Loucy (cell line): Measurements from ENCODE around the gene TMEM30B.

ENCODE experiments used
- H2AFZ ChIP-seq: fragments of 200-600 bp; sonication (generic); 2 replicates; pipeline ENCODE4 v1.6.0; 2016; ENCODE audit warnings: antibody characterized with exemption, mild to moderate bottlenecking, low read length, moderate library complexity
- H3F3A ChIP-seq: fragments of 200-600 bp; 2 replicates; pipeline ENCODE4 v1.6.0; 2016; ENCODE audit warnings: antibody characterized with exemption, low read depth, mild to moderate bottlenecking
- H3K27me3 ChIP-seq: fragments of 200-600 bp; sonication (generic); 2 replicates; pipeline ENCODE4 v1.6.1; 2014; ENCODE audit warnings: low read length, mild to moderate bottlenecking; ENCODE audit not compliant: insufficient read depth, poor library complexity, severe bottlenecking
- H3K36me3 ChIP-seq: fragments of 200-600 bp; sonication (generic); 2 replicates; pipeline ENCODE4 v1.6.1; 2016; ENCODE audit warnings: low read length; ENCODE audit not compliant: insufficient read depth
- H3K4me1 ChIP-seq: fragments of 200-600 bp; sonication (generic); 2 replicates; pipeline ENCODE4 v1.5.1; 2014; ENCODE audit warnings: low read length, mild to moderate bottlenecking; ENCODE audit not compliant: insufficient read depth, poor library complexity, severe bottlenecking
- H3K4me2 ChIP-seq: fragments of 200-600 bp; sonication (generic); 2 replicates; pipeline ENCODE4 v1.6.0; 2014; ENCODE audit warnings: antibody characterized with exemption, low read length, low read depth, mild to moderate bottlenecking; ENCODE audit not compliant: poor library complexity, severe bottlenecking
- H3K4me3 ChIP-seq: fragments of 200-600 bp; sonication (generic); 2 replicates; pipeline ENCODE4 v1.5.1; 2014; ENCODE audit warnings: low read length, mild to moderate bottlenecking, mixed read lengths; ENCODE audit not compliant: poor library complexity, severe bottlenecking
- H3K79me2 ChIP-seq: fragments of 200-600 bp; sonication (generic); 2 replicates; pipeline ENCODE4 v1.6.1; 2014; ENCODE audit warnings: low read length; ENCODE audit not compliant: insufficient read depth
- H3K9ac ChIP-seq: fragments of 200-600 bp; sonication (generic); 2 replicates; pipeline ENCODE4 v1.6.0; 2014; ENCODE audit warnings: mild to moderate bottlenecking, low read depth, low read length, moderate library complexity; ENCODE audit not compliant: poor library complexity, severe bottlenecking
- H3K9me2 ChIP-seq: fragments of 200-600 bp; sonication (generic); replicated peaks from 2 replicates; pipeline ENCODE4 v1.6.1; 2016; ENCODE audit warnings: low read depth, low read length, mixed read lengths
- H3K9me3 ChIP-seq: fragments of 200-600 bp; sonication (generic); 2 replicates; pipeline ENCODE4 v1.6.1; 2014; ENCODE audit warnings: mild to moderate bottlenecking, antibody characterized with exemption, low read length, low read depth; ENCODE audit not compliant: insufficient read depth
- H4K20me1 ChIP-seq: fragments of 200-600 bp; sonication (generic); 2 replicates; pipeline ENCODE4 v1.6.0; 2014; ENCODE audit warnings: antibody characterized with exemption, low read length, mild to moderate bottlenecking; ENCODE audit not compliant: insufficient read depth, poor library complexity, severe bottlenecking
- CTCF ChIP-seq: fragments of 200-600 bp; sonication (generic); conservative IDR thresholded peaks from 2 replicates; pipeline ENCODE4 v1.5.1; 2014; ENCODE audit warnings: mild to moderate bottlenecking, antibody characterized with exemption, low read length
- EZH2phosphoT487 ChIP-seq: fragments of 200-600 bp; IDR thresholded peaks from 2 replicates; pipeline ENCODE4 v1.6.1; 2018; ENCODE audit warnings: antibody characterized with exemption, mild to moderate bottlenecking, moderate library complexity, borderline replicate concordance

The TMEM30B gene

GRCh38 chr14:61296719-61297502, 15.8 kb upstream of the TMEM30B start:
- Histone ChIP-seq H3K9ac (peak overlapping the region; percentile 50), H3K27me3 (no peaks in the 10 kb centered on the region), H3K79me2 (0 out of 2 replicates have a peak, but pooled peaks cover 12% of the 10 kb centered on the region), H3K4me2 (peak overlapping the region; percentile 47), H3F3A (no peaks in the 10 kb centered on the region), H3K4me3 (peak overlapping the region; percentile 10), H4K20me1 (no peaks in the 10 kb centered on the region), H3K9me2 (no peaks in the 10 kb centered on the region), H3K4me1 (peaks cover 43% of the 10 kb centered on the region), H2AFZ (0 out of 2 replicates have a peak overlapping the region, but pooled peaks have one; percentile 22), H3K36me3 (no peaks in the 10 kb centered on the region), H3K9me3 (no peaks in the 10 kb centered on the region)
- peak; percentile 78 for TF ChIP-seq CTCF
- TF ChIP-seq EZH2phosphoT487: no peak

GRCh38 chr14:61296151-61296550, 15.0 kb upstream of the TMEM30B start:
- H3K4me2 ChIP-seq: peak overlapping the region; percentile 24

GRCh38 chr14:61290701-61291100, 9.6 kb upstream of the TMEM30B start:
- Histone ChIP-seq H3K9ac (no peak overlapping the region), H3K9me2 (no peaks in the 10 kb centered on the region), H3K36me3 (no peaks in the 10 kb centered on the region), H3K4me1 (peaks cover 4% of the 10 kb centered on the region), H3K4me2 (no peak overlapping the region), H2AFZ (peak overlapping the region; percentile 8; the same call in 1 of the 2 replicates), H3K79me2 (no peaks in the 10 kb centered on the region), H3K4me3 (no peak overlapping the region), H3K9me3 (no peaks in the 10 kb centered on the region), H3K27me3 (no peaks in the 10 kb centered on the region), H4K20me1 (no peaks in the 10 kb centered on the region), H3F3A (no peaks in the 10 kb centered on the region)
- TF ChIP-seq EZH2phosphoT487: no peak
- TF ChIP-seq CTCF: no peak

More at GRCh38 chr14:61296151-61296550, 15.0 kb upstream of the TMEM30B start:
- Histone ChIP-seq H3K9me3 (no peaks in the 10 kb centered on the region), H3K27me3 (no peaks in the 10 kb centered on the region), H3K36me3 (no peaks in the 10 kb centered on the region), H3K79me2 (0 out of 2 replicates have a peak, but pooled peaks cover 12% of the 10 kb centered on the region), H3K9ac (peak overlapping the region; percentile 2), H2AFZ (no peak overlapping the region; the same call in 1 of the 2 replicates), H3K4me1 (peaks cover 43% of the 10 kb centered on the region), H3F3A (no peaks in the 10 kb centered on the region), H3K4me3 (no peak overlapping the region), H4K20me1 (no peaks in the 10 kb centered on the region), H3K9me2 (no peaks in the 10 kb centered on the region)
- no peak for TF ChIP-seq CTCF
- no peak for TF ChIP-seq EZH2phosphoT487
